T-helper 2 cell treated with Interferon-gamma antibody and Interleukin-4, amounts not matched to agents 100 ng/mL and 5 ng/mL, for 36 hours (primary cell): ENCODE measurements around the gene PALM. TPM values are rescaled to one million over a fixed set of nuclear protein-coding genes. Genes with fewer than 3 reads are reported as not detected.

Experiments used
- intact Hi-C: fragments of 100-400 bp; cut with micrococcal nuclease; formaldehyde crosslinking; loops from one replicate; pipeline ENCODE4 v1.15.1; 2023
- total RNA-seq: library from RNA; stranded (reverse); gene quantifications from 2 replicates; pipeline ENCODE4 v1.2.3, GENCODE V29; 2022

The PALM gene
- total RNA-seq, 1 donor from 2014 or later: not detected

- intact Hi-C loops: loop anchor here (2.0 kb wide), 1 partner anchor 22 kb away; no protein-coding TSS in a partner anchor
These were observed 5.9 kb upstream of the PALM start for GRCh38 chr19:702847-703246.

- intact Hi-C loops: loop anchor here (2.0 kb wide), 1 partner anchor 22 kb away; no protein-coding TSS in a partner anchor
These were observed 5.4 kb upstream of the PALM start for GRCh38 chr19:703329-703650.

DNA sequence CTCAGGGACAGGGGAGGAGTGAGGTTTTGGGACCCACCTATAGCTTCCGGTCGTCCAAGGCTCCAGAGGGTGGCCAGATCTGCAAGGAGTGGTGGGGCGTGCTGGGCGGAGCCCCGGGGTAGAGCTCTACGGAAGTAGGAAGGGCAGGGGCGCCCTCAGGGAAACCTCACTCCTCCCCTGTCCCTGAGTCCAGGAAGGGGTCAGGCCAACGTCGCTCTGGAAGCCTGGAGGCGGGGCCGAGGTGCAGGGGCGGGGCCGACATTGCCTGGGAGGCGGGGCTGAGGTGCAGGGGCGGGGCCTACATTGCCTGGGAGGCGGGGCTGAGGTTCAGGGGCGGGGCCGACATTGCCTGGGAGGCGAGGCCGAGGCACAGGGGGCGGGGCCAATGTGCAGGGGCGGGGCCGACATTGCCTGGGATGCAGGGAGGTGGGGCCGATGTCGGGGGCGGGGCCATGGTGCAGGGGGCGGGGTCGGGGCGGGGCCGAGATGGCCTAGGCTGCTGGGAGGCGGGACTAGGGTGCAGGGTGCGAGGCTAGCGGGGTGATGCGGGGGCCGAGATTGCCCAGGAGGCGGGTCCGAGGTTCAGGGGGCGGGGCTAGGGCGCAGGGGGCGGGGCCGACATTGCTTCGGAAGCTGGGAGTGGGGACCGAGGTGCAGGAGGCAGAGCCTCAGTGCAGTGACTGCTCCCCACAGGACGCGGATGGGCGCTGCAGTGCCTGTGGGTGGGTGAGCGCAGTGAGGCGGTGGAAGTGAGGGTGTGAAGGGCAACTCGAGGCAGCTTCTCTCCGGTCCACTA, 4.9 kb upstream of the PALM start:
- intact Hi-C loops: loop anchor here (2.0 kb wide), 1 partner anchor 23 kb away; no protein-coding TSS in a partner anchor

- intact Hi-C loops: no loop called here
These were observed 4.3 kb upstream of the PALM start for GRCh38 chr19:704447-704741.

- intact Hi-C loops: no loop called here
These were observed 645 bp downstream of the PALM start for GRCh38 chr19:709196-709964.

- intact Hi-C loops: no loop called here
These were observed 1.3 kb downstream of the PALM start for GRCh38 chr19:709965-710571.

- intact Hi-C loops: no loop called here
These were observed 2.0 kb downstream of the PALM start for GRCh38 chr19:710767-711166.

DNA sequence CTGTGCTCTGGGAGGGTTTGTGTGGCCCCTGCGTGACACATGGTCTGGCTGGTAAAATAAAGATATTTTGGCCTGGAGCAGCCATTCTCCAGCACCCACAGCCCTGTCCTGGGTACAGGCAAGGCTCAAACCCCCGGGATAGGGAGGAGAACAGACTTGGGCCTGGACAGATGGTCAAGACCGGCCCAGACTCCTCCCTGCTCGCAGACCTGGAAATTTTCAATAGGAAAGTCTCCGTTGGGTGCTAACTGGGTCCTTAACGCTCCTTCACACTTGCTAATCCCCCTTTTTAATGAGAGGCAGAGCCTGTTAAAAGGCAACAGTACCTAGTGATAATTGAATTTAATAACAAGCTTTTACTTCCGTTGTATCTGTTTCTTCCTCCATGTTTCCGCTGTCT, 2.5 kb downstream of the PALM start:
- intact Hi-C loops: no loop called here

DNA sequence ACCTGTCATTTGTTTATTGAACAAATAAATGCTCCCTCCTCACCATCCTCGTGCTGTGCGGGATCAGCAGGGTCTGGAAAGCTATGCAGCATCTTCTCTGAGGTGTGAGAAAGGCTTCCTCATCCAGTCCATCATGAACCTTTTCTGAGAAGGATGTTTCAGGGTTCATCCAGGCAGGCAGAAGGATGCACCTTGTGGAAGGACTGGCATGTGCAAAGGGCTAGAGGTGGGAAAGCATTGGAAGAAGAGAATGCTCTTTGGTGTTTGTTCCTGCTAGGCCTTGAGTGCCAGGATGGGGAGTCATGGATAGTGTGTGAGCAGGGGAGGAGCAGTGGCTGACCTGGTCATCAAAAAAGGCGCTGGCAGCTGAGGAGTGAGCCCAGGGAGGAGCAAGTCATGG, 6.6 kb downstream of the PALM start:
- intact Hi-C loops: no loop called here

GRCh38 chr19:718251-718951, 9.7 kb downstream of the PALM start:
- intact Hi-C loops: no loop called here

DNA sequence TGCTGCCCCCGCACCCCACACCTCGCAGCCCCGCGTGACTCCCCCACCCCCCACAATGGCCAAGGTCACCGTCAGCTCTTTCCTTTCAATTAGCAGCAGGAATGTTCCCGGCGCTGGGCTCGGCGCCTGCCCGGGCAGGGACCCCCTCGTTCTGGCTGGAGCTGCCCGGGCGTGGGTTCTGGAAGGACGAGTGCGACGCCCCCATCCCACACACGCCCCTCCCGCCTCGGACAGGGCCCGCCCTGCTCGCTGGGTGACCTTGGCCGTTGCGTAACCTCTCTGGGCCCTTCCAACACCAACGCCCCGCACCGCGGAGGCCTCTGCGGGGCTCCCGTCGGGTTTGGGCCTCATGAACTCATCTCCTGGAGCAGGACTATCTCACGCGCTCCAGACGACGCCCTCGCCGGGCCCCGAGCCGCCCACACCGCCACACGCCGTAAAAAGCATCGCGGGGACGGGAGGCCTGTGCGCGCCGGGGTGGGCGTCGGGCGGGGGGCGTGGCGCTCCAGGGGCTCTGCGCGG, 10.3 kb downstream of the PALM start:
- intact Hi-C loops: no loop called here

DNA sequence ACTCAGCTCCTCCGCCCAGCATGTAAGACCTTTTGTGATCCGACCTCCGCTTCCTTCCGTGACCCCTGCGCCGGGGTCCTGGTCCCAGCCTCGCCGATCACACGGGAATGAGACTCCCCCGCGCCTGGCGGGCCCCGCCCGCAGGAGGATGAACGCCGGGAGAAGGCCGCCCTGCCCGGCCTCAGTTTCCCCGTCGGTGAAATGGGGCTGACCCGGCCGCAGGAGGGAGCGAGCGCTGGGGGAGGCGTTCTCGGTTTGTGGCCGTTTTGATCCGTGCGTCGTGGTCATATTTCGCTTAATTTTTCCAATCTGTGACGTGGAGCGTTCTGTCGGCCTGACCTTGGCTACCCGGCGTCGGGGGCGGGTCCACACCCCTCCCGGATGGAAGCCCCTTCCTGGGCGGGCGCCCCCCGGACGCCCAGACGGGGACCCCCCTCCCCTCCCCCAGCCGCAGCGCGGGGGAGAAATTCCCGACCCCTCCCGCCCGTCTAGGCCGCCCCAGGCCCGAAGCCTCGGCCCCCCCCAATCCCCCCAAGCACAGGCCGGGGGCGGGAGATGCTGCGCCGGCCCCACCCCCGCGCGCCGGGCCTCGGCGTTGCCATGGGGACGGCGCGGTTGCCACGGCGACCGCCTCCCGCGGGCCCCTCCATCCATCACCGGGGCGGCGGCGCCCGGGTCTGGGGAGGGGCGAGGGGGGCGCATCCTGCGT, 11.1 kb downstream of the PALM start:
- intact Hi-C loops: no loop called here

DNA sequence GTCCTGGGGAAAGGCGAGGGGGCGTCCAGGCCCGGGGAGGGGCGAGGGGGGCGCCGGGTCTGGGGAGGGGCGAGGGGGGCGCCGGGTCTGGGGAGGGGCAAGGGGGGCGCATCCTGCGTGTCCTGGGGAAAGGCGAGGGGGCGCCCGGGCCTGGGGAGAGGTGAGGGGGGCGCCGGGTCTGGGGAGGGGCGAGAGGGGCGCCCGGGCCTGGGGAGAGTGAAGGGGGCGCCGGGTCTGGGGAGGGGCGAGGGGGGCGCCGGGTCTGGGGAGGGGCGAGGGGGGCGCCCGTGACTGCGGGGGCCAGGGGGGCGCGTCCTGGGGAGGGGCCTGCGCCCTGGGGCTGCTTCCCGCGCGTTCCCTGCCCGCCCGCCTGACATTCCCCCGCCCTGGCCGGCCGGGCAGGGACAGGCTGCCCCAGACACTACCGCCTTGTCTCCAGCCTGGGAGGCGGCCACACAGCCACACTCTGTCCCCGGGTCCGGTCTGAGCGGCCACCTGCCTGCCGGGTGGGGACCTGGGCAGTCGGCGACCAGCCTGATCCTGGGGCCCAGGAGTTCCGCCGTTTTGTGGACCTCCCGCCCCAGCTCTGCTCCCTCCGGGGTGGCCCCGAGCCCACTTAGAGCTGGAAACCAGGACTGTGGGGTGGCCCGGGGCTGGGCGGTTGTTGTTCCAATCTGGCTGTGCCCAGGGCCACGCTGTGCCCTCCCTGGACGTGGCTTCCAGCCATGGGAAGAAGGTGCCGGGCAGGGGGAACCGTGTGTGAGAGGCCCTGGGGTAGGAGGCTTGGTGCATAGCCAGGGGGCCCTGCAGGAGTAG, 11.8 kb downstream of the PALM start:
- intact Hi-C loops: no loop called here

DNA sequence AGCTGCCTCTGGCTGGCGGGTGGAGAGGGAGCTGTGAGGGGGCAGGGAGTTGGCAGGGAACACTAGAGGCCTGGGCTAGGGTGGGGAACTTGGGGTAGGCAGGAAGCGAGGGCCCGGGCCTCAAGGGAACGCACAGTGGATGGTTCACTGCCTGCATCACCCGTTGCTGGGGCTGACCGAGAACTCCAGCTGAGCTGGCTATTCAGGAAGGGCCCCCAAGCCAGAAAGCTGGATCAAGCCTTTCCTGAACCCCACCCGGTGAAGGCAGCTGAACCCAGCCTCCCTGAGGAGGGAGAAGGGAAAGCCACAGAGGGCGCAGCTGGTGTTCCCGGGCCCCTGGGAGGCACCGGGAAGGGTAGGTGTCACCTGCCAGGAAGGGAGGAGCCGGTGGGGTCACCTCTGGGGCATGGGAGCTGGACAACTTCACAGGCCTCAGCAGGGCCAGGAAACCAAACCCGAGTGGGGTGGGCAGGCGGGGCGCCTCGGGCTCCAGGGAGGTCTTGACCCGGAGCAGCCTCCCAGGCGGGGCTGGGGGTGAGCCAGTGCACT, 13.9 kb downstream of the PALM start:
- intact Hi-C loops: no loop called here

DNA sequence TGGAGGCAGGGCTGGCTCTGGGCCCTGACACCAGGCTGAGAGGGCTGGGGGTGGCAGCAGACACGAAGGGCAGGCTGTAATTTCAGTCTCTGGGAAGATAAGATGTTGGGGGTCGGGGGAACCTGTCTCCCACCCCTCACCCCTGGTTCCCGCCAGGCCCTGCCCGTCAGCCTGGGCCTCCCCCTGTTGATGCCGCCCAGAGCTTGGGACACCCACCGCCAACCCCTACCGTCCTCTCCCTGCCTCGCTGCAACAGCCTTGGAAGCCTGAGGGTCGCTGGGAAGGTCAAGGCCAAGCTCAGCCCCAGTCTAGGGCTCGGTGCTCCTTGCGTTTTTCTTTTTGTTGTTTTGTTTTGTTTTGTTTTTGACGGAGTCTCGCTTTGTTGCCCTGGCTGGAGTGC, 14.5 kb downstream of the PALM start:
- intact Hi-C loops: no loop called here

DNA sequence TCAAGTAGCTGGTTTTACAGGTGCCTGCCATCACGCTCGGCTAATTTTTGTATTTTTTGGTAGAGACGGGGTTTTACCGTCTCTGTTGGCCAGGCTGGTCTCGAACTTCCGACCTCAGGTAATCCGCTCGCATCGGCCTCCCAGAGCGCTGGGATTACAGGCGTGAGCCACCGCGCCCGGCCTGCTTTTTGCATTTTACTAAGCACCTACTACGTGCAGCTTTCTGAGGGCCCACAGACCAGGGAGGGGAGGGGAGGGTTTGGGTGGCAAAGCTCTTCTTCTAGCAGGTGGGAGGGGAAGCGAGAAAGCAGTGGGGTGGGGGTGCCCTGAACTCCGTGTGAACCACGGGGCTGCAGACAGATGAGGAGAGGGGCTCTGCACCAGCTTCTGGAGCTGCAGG, 15.0 kb downstream of the PALM start:
- intact Hi-C loops: no loop called here

GRCh38 chr19:725461-726089, 16.8 kb downstream of the PALM start:
- intact Hi-C loops: no loop called here

DNA sequence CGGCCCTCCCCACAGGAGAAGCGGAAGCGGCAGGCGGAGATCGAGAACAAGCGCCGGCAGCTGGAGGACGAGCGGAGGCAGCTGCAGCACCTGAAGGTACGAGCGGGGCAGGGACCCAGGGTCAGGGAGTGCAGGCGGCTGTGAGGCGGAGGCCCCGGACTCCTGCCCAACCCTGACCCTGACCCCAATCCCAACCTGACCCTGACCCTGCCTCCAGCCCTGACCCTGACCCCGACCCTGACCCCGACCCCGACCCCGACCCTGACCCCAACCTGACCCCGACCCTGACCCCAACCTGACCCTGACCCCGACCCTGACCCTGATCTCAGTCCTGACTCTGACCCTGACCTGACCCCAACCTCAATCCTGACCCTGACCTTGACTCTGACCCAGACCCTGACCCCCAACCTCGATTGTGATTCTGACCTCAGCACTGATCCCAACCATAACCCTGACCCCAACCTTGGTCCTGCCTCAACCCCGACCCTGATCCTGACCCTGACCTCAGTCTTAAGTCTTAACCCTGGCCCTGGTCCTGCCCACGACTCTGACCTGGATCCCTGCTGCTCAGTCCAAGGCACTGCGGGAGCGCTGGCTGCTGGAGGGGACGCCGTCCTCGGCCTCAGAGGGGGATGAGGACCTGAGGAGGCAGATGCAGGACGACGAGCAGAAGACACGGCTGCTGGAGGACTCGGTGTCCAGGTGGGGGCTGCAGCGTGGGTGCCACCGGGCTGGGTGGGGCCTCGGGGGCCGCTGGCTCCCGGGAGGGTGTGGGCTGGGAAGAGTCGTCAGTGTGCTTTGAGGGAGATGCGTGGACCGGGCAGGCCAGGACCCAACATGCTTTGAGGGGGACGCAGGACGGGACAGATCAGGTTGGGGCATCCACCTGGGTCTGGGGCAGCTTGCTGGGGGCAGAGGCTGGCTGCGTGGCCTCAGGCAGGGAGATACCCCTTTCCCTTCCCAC, 18.5 kb downstream of the PALM start:
- intact Hi-C loops: no loop called here
